IPS-NIHi11 (cell line): ENCODE data around the gene SLC30A5.
"Not testable (repeated sequence)": the region's sequence is repeated elsewhere in the genome, so short reads cannot be mapped to it uniquely, and the experiment has no call there.

Experiments
- DNase-seq: peaks from one replicate; pipeline ENCODE4 v3.0.0; 2012; ENCODE audit warnings: mixed read lengths, low spot score

The SLC30A5 gene

DNA sequence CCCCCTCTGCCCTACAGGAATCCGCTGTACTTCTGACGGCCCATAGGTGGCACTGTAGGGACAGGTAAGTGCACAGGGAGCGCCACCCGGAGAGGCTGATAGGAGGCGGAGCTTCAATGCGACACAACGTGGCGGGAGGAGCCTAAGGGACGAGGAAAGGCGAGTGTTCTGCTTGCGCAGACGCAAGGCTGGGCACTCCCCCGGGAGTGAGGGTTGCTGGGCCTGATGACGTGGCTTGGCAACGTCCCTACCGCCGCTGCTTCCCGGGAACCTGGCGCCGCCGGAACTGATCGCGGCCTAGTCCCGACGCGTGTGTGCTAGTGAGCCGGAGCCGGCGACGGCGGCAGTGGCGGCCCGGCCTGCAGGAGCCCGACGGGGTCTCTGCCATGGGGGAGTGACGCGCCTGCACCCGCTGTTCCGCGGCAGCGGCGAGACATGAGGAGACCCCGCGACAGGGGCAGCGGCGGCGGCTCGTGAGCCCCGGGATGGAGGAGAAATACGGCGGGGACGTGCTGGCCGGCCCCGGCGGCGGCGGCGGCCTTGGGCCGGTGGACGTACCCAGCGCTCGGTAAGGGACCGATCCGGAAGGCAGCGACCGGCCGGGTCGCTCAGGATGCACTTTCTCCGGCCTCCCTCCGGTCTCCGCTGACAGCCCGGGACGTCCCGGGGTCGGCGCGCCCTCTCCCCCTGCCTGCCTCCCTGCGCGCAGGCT lies at the start of gene SLC30A5:
Gene SLC30A5, plus strand, starts transcription at position 244 of the 712 bp plus-strand sequence. Its CDS starts 242 bp downstream, at position 486.
- peak; percentile 99 for DNase-seq

- DNase-seq: not testable (repeated sequence)
Observed at GRCh38 chr5:69045213-69045612, 48.6 kb upstream of the SLC30A5 start.

DNA sequence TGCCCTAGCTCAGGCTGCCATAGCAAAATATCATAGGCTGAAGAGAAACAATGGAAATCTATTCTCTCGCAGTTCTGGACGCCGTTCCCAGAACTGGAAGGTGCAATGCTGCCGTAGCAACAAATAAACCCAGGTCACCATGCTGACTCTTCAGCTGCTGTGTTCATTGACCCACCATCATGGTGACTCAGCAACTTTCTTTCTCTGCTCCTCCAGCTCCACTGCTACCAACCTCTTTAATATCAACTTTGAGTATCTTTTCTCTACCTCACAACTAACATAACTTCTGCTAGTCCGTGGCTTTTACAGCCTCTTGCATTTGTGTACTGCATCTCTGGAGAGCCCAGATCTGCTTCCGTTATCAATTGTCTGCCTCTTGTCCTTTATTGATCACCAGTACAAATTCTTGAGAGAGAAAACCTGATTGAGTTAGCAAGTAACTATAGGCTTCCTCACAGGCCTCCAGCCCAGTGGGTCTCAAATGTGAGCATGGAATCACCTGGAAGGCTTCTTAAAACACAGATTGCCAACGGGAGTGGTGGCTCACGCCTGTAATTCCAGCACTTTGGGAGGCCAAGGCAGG lies 47.3 kb upstream of the SLC30A5 start:
- no peak for DNase-seq

DNA sequence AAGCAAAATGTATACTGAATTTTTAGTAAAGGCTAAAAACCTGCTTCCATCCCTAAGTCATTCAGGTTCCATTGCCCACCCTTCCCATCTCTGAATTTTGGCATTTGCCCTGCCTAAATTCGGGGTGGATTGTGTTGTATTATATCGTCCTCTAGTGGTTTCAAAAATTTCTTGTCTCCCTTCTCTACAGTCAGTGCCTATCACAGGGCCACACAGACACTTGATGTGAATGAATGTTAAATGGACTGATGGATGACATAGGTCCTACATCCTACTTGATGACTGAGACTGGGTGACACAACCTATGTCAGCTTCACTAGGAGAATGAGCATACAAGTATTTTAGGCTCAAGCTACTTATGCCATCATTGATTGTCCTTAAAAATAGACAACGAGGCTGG lies 45.6 kb upstream of the SLC30A5 start:
- DNase-seq: peak; percentile 23

DNA sequence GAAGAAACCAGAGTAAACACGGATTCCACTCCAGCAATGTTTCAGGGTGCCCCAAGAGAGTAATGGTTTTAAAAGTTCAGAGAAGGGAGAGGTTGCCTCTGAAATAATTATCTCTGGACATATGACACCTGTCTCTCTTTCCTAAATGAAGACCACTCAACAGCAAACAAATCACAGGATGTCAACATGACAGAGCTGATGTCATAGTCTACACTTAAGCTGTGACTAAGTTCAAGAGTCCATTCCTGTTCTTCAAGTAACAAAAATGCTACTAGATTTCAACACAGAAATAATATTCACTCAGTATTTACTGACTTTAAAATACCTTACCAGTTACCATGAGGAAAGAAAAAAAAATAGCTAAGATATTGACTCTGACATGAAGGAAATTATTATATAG lies 44.7 kb upstream of the SLC30A5 start:
- no peak for DNase-seq

- DNase-seq: no peak
Observed at GRCh38 chr5:69049796-69050195, 44.0 kb upstream of the SLC30A5 start.

GRCh38 chr5:69050214-69050613 lies 43.6 kb upstream of the SLC30A5 start:
- DNase-seq: no peak

GRCh38 chr5:69052181-69052580 lies 41.6 kb upstream of the SLC30A5 start:
- no peak for DNase-seq

- DNase-seq: no peak
Observed at GRCh38 chr5:69074664-69075521, 18.9 kb upstream of the SLC30A5 start.

GRCh38 chr5:69075522-69076179 lies 18.2 kb upstream of the SLC30A5 start:
- no peak for DNase-seq

DNA sequence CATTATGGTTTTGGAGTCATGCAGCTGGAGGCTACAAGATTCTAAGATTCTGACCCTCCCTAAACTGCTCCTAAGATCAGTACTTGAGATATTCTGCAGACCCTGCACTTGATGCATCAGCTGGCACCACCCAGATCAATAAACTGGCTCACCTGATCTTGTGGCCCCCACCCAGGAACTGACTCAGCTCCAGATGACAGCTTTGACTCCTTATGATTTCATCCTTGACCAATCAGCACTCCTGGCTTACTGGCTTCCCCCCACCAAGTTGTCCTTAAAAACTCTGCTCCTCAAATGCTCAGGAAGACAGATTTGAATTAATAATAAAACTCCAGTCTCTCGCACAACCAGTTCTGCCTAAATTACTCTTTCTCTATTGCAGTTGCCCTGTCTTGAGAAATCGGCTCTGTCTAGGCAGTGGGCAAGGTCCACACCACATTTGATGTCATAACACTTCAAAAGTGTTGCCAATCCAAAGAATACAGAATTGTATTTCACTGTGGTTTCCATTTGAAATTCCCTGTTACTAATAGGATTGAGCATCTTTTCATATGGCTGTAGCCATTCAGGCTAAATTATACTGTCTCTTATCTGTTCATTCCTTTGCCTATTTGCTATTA lies 14.8 kb upstream of the SLC30A5 start:
- DNase-seq: no peak

DNA sequence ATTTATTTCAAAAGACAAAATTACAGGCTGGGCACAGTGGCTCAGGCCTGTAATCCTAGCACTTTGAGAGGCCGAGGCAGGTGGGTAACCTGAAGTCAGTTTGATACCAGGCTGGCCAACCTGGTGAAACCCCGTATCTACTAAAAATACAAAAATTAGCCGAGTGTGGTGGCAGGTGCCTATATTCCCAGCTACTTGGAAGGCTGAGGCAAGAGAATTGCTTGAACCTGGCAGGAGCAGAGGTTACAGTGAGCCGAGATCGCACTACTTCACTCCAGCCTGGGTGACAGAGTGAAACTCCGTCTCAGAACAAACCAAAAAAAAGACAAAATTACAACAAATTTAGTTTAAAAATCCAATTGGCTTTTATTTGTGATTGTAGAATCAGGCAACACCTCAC lies 14.3 kb upstream of the SLC30A5 start:
- no peak for DNase-seq

DNA sequence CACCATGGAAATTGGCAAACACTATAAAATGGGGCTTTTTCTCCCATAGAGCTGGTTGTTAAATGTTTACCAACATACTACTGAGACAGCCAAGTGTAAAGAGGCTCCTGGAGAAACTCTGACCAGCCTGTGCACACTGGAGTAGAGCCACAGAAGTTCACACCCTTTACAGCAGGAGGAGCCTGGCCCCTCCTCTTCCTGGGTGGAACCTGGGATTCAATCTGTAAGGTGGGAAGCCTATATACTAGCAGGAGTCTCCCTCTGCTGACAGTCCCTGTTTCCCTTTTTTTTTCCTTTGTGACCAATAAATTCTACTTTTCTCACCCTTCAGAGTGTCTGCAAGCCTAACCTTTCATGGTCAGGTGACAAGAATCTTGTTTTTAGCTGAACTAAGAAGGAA lies 10.4 kb upstream of the SLC30A5 start:
- DNase-seq: peak; percentile 27

GRCh38 chr5:69084195-69084594 lies 9.6 kb upstream of the SLC30A5 start:
- DNase-seq: no peak

DNA sequence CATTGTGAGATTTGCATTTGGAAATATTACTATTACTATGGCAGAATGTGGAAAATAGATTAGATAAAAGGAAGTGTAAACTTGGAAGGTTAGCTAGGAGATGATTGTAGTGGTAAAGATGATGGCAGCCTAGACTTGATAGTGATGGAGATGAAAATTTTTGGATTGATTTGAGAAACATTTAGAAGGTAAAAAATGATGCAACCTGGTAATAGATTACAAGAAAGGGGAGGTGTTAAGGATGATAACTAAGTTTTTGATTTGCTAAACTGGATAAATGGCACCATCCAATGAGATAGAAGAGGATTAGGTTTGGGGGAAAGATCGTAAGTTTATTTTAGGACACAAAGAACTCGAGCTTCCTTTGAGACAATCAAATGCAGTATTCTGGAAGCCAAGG lies 8.9 kb upstream of the SLC30A5 start:
- DNase-seq: no peak

DNA sequence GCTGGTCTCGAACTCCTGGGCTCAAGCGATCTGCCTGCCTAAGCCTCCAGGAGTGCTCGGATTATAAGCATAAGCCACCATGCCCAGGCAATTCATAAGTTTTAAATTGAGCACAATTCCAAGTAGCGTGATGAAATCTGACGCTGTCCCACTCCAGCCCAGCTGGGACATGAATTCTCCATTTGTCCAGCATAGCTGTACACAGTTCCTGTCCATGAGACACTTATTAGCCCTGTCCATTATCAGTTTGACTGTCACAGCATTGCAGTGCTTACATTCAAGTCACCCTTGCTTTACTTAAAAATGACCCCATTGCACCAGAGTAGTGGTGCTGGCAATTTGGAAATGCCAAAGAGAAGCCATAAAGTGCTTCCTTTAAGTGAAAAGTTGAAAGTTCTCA lies 7.6 kb upstream of the SLC30A5 start:
- no peak for DNase-seq

DNA sequence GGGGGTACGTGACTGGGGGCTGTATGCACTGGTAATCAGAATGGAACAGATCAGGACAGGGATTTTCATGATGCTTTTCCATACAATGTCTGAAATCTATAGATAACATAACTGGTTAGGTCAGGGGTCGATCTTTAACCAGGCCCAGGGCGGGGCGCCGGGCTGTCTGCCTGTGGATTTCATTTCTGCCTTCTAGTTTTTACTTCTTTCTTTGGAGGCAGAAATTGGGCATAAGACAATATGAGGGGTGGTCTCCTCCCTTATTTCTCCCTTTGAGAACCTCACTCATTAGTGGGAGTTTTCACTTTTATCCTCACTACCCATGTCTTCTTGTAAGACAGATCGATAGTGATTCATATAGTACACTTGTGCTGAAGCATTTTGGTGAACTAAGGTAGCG lies 5.8 kb upstream of the SLC30A5 start:
- DNase-seq: not testable (repeated sequence)

GRCh38 chr5:69090158-69090557 lies 3.7 kb upstream of the SLC30A5 start:
- DNase-seq: no peak

DNA sequence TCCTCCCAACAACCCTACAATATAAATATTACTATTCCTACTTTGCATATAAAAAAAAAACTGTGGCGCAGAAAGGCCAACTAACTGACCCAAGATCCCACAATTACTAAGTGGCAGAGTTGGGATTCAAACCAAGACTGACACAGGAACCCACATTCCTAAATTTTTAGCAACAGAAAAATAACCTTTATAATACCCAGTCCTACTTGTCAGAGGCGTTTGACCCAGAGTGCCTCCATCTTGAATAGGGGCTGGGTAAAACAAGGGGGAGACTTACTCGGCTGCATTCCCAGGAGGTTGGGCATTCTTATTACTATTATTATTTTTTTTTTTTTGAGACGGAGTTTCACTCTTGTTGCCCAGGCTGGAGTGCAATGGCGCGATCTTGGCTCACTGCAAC lies 2.0 kb upstream of the SLC30A5 start:
- no peak for DNase-seq

- no peak for DNase-seq
Observed at GRCh38 chr5:69092969-69093368, 845 bp upstream of the SLC30A5 start.

GRCh38 chr5:69099302-69099701 lies 5.5 kb downstream of the SLC30A5 start:
- DNase-seq: no peak

- no peak for DNase-seq
Observed at GRCh38 chr5:69103521-69103920, 9.7 kb downstream of the SLC30A5 start.
